Adrenal gland (tissue), 12 donors: ENCODE data around the gene FRS2. TPM values are rescaled to one million over a fixed set of nuclear protein-coding genes. Genes with fewer than 3 reads are reported as not detected.

ENCODE experiments used
- DNase-seq, 7 donors: peaks; one replicate each; pipeline ENCODE4 v3.0.0-alpha.2; 2019 to 2020
- H3K27ac ChIP-seq, 5 donors: fragments of 200-600 bp; sonication (generic) in 4 of 5; 1 replicate in 3 of 5; 2 replicates in 2 of 5; pipeline versions ENCODE4 v1.5.1 to v1.8.0; 2016 to 2020; ENCODE audit warnings: mild to moderate bottlenecking in 1 of 5
- H3K27me3 ChIP-seq: fragments of 200-600 bp; 2 replicates; pipeline ENCODE4 v1.8.0; 2021
- H3K36me3 ChIP-seq, 2 donors: fragments of 200-600 bp; replicated peaks in 1 of 2; 1 replicate in 1 of 2; 2 replicates in 1 of 2; pipeline versions ENCODE4 v1.5.1 to v1.8.0; 2018 to 2022
- H3K4me1 ChIP-seq, 2 donors: fragments of 200-600 bp; replicated peaks in 1 of 2; 1 replicate in 1 of 2; 2 replicates in 1 of 2; pipeline versions ENCODE4 v1.5.1 to v1.8.0; 2018 to 2021
- H3K4me3 ChIP-seq, 4 donors: fragments of 200-600 bp; sonication (generic) in 3 of 4; one replicate each; pipeline ENCODE4 v1.5.1; 2016 to 2018
- H3K9me3 ChIP-seq, 3 donors: fragments of 200-600 bp; sonication (generic) in 1 of 3; replicated peaks in 1 of 3; 1 replicate in 2 of 3; 2 replicates in 1 of 3; pipeline versions ENCODE4 v1.5.1 to v1.8.0; 2016 to 2021
- POLR2A ChIP-seq, 2 donors: fragments of 450-650 bp; IDR thresholded peaks; one replicate each; pipeline ENCODE4 v1.6.1; 2017; ENCODE audit warnings: antibody characterized with exemption in 2 of 2, mild to moderate bottlenecking in 2 of 2, moderate library complexity in 1 of 2
- WGBS, 4 donors: extraction: QIAGEN DNeasy Blood & Tissue Kit in 2 of 4; methylation state at CpG; one replicate each; pipeline versions ENCODE4 v1.1.5 to v1.1.7; 2013 to 2017; 5-methylcytosine and 5-hydroxymethylcytosine counted together
- intact Hi-C, 2 donors: fragments of 100-400 bp; cut with DNase I; formaldehyde crosslinking; loops; one replicate each; pipeline versions ENCODE4 v1.14.1 to v1.15.0; 2022 to 2023
- polyA plus RNA-seq, 3 donors: library from polyadenylated mRNA; stranded (reverse); fragments of 200-250 nt in 2 of 3; fragments of 350-450 nt in 1 of 3; fragmentation: Illumina TruSeq in 1 of 3; extraction: RNeasy Lipid Tissue Mini Kit (QIAGEN cat#74804) in 1 of 3; gene quantifications; one replicate each; pipeline ENCODE4 v1.2.3, GENCODE V29; 2013 to 2014
- total RNA-seq, 9 donors: library from RNA; depleted of rRNA in 4 of 9; stranded (reverse); fragments of >200 nt in 4 of 9; fragments of 120-200 nt in 1 of 9; fragmentation: NEBNext Ultra II Directional in 1 of 9; extraction: Animal tissue kit (Norgen Biotek cat#: 25700) in 1 of 9; gene quantifications; one replicate each; pipeline versions ENCODE4 v1.1.0 to v1.2.4, GENCODE V29; 2013 to 2023
- TF ChIP-seq, protein P1 (sequence below), 6 experiments: fragments of 450-650 bp in 4 of 6; fragments of 200-600 bp in 2 of 6; sonication (generic) in 1 of 6; IDR thresholded peaks; 1 replicate in 5 of 6; 2 replicates in 1 of 6; pipeline versions ENCODE4 v1.5.1 to v1.8.0; 2016 to 2021; ENCODE audit warnings: antibody characterized with exemption in 6 of 6, mild to moderate bottlenecking in 2 of 6, moderate library complexity in 1 of 6
- donor health status: healthy with polysubstance abuse.
- donor health status: Bipolar disorder and iron deficiency.
- donor health status: DM: yes; HTN: yes; CAD: no.
- donor health status: DM: no; HTN: no; CAD: no.
- donor health status: DM: no; HTN: no; CAD: no.
- donor health status: DM: yes; HTN: yes; CAD: no.

FRS2 gene
- total and polyA plus RNA-seq, 12 donors, result 4.8 to 86.1 (median 45.1) TPM

DNA sequence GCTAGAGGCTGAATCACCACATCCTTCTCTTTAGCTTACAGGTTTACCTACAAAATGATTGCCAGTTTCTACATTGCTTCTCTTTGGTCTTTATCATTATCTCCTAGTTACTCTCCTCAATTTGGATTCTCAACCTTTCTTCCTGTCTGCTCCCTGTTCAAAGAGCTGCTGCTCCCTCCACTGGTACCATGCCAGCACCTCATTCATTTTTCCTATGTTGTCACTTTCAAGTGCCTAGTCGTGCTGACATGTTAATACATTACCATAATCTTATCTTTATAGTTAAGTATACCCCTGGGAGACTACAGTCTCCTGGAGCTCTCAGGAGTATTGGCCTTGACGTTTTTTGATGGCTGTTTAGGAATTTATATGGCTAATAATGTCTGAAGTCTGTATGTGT, 14.2 kb downstream of the FRS2 start:
- 21 to 24% (median 22%) methylated on average over 2 of the region's 2 CpGs for WGBS, 4 donors
- DNase-seq, result no peak
- Histone ChIP-seq H3K27me3 (no peaks in the 10 kb centered on the region), H3K4me1 (peaks cover 16 to 45% of the 10 kb centered on the region in 2 donors), H3K4me3 (no peak overlapping the region), H3K9me3 (peaks cover 0 to 4% (median 0%) of the 10 kb centered on the region in 3 donors), H3K36me3 (no peaks in the 10 kb centered on the region), H3K27ac (no peak overlapping the region)
- intact Hi-C loops, result no loop called here
- TF ChIP-seq, protein P1, sequence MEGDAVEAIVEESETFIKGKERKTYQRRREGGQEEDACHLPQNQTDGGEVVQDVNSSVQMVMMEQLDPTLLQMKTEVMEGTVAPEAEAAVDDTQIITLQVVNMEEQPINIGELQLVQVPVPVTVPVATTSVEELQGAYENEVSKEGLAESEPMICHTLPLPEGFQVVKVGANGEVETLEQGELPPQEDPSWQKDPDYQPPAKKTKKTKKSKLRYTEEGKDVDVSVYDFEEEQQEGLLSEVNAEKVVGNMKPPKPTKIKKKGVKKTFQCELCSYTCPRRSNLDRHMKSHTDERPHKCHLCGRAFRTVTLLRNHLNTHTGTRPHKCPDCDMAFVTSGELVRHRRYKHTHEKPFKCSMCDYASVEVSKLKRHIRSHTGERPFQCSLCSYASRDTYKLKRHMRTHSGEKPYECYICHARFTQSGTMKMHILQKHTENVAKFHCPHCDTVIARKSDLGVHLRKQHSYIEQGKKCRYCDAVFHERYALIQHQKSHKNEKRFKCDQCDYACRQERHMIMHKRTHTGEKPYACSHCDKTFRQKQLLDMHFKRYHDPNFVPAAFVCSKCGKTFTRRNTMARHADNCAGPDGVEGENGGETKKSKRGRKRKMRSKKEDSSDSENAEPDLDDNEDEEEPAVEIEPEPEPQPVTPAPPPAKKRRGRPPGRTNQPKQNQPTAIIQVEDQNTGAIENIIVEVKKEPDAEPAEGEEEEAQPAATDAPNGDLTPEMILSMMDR (IDR thresholded peaks at IDR 0.05), result no peak
- no peak for TF ChIP-seq POLR2A (IDR thresholded peaks at IDR 0.05)

- H3K27me3 ChIP-seq, result no peaks in the 10 kb centered on the region
Observed at GRCh38 chr12:69490920-69491643, 20.9 kb downstream of the FRS2 start.

DNA sequence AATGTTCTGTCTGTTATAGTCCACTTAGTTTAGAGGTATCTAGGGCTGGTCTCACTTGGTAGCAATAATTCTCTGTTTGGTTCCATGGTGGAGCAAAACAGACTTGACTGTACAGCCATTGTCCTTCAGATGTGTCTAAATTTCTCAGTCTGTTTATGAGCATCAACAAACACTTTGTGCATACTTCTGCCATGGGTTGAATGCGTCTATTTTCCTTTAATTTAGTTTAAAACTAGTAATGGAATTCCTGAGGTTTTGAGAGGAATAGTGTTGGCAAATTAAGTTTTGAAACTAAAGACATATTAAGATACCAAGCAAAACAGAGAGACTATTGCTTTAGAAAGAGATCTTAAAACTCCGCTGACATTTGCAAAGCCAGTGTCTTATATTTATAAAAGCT, 22.6 kb downstream of the FRS2 start:
- no peak overlapping the region for H3K27ac ChIP-seq
- H3K4me1 ChIP-seq, result peaks cover 15 to 34% of the 10 kb centered on the region in 2 donors
- DNase-seq, result no peak
- no peak overlapping the region for H3K4me3 ChIP-seq
- intact Hi-C loops, result no loop called here
- WGBS, 4 donors, result 84 to 89% (median 85%) methylated on average over 2 of the region's 2 CpGs
- no peaks in the 10 kb centered on the region for H3K36me3 ChIP-seq
- H3K9me3 ChIP-seq, result no peaks in the 10 kb centered on the region
- no peaks in the 10 kb centered on the region for H3K27me3 ChIP-seq
- TF ChIP-seq, protein P1 (IDR thresholded peaks at IDR 0.05), result no peak
- no peak for TF ChIP-seq POLR2A (IDR thresholded peaks at IDR 0.05)

More at GRCh38 chr12:69490920-69491643, 20.9 kb downstream of the FRS2 start:
- H3K9me3 ChIP-seq, result peaks cover 0 to 4% (median 0%) of the 10 kb centered on the region in 3 donors
- no peaks in the 10 kb centered on the region for H3K36me3 ChIP-seq
- 82 to 85% (median 85%) methylated on average over 14 of the region's 14 CpGs for whole genome bisulfite sequencing, 4 donors
- no peak for TF ChIP-seq POLR2A (IDR thresholded peaks at IDR 0.05)
- intact Hi-C loops, result no loop called here
- H3K4me1 ChIP-seq, result peaks cover 9 to 30% of the 10 kb centered on the region in 2 donors
- H3K27ac ChIP-seq, result no peak overlapping the region
- no peak for DNase-seq
- H3K4me3 ChIP-seq, result no peak overlapping the region

DNA sequence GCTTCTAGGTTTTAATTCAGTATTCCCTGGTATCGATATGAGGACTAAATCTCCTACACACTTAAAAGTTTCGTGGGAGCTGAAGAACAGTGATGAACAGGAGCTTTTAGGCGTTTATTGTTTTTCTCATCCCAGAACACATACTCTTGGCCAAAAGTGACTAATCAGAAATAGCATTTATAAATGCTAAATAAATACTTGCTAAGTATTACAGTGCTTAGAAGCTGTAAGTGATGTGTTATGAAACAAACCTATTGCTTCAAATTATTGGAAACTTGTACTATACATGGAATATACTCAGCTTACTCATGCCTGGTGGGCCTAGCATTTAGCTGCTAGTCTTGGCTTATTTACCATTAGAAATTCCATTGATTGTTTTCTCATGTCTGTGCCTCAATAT, 24.9 kb downstream of the FRS2 start:
- peaks cover 15 to 33% of the 10 kb centered on the region in 2 donors for H3K4me1 ChIP-seq
- intact Hi-C loops, result no loop called here
- no peaks in the 10 kb centered on the region for H3K9me3 ChIP-seq
- TF ChIP-seq, protein P1 (IDR thresholded peaks at IDR 0.05), result no peak
- TF ChIP-seq POLR2A (IDR thresholded peaks at IDR 0.05), result no peak
- no peaks in the 10 kb centered on the region for H3K27me3 ChIP-seq
- H3K4me3 ChIP-seq, result no peak overlapping the region
- DNase-seq, result no peak
- no peak overlapping the region for H3K27ac ChIP-seq
- 52 to 72% (median 58%) methylated on average over 3 of the region's 3 CpGs for WGBS, 4 donors
- no peaks in the 10 kb centered on the region for H3K36me3 ChIP-seq
